Fibroblast of the conjunctiva (primary cell): ENCODE results near the gene SORCS2.

Experiments used
- DNase-seq: peaks from one replicate; pipeline ENCODE4 v3.0.0-alpha.2; 2010; ENCODE audit warnings: low read depth

Gene SORCS2

GRCh38 chr4:7338876-7339623, 146.7 kb downstream of the SORCS2 start:
- no peak for DNase-seq

GRCh38 chr4:7339751-7340552, 147.6 kb downstream of the SORCS2 start:
- no peak for DNase-seq

GRCh38 chr4:7340553-7341433, 148.5 kb downstream of the SORCS2 start:
- DNase-seq = no peak

DNA sequence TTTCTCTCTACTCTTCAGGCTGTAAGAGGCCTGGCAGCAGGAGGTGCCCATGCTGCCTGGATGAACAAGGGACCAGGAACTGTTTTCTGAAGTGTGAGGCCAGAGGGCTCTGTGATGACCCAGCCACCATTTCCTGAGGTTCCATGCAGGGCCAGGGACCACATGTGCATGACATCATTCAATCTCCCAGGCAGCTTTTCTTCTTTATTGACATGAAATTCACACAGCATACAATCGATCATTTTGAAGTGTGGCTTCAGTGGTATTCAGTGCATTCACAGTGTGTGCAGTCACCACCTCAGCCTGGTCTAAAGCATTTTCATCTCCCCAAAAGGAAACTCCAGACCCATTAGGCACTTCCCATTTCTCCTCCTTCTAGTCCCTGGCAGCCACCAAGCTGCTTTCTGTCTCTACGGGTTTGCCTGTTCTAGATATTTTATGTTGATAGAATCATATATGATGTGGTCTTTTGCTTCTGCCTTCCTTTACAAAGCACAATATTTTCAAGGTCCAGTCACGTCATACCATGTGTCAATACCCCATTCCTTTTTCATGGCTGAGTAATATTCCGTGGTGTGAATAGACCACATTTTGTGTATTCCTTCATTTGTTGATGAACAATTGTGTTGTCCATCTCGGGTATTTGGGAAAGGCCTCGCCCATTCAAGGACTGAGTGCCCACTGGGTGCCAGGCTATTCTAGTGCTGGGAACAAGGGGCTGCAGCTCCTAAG, 149.3 kb downstream of the SORCS2 start:
- DNase-seq = no peak

DNA sequence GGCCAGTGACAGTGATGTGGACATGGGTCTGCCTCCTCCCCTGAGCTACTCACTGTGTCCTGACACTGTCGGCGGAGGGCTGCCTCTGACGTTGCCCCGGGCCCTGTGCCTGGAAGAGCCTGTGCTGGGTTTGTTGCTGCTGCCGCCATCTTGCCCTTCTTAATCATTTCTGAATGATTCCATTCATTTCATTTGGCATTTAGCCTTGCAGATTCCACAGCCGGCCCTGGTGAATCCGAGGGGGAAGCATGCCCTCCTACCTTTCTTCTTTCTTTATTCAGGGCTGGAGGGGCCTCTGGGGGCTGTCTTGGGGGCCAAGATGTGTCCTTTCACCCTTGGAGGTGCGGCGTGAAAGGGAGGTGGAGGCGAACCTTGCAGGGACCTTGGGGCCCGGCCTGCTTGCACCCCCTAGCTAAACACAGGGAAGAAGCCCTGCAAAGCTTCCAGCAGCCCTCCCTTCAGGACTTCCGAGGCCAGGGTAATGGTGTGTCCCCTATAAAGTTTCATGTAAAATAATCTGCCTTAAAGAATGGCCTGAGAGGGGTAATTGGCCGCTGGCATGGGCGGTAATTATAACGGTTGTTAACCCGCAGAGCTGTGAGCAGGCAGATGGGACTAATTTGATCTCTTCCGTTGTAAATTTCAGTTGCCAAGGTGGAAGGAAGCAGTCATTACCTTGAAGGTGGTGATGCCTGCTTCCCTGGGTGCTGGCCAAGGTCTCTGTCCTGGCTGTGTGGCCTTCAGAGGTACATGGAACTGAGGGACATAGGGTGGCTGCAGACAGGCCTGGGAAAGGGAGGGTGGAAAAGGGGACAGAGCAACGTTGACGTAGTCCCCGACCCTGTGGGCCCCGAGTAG, 150.1 kb downstream of the SORCS2 start:
- DNase-seq = no peak

- DNase-seq = no peak
These were observed 150.8 kb downstream of the SORCS2 start for GRCh38 chr4:7343081-7343655.

DNA sequence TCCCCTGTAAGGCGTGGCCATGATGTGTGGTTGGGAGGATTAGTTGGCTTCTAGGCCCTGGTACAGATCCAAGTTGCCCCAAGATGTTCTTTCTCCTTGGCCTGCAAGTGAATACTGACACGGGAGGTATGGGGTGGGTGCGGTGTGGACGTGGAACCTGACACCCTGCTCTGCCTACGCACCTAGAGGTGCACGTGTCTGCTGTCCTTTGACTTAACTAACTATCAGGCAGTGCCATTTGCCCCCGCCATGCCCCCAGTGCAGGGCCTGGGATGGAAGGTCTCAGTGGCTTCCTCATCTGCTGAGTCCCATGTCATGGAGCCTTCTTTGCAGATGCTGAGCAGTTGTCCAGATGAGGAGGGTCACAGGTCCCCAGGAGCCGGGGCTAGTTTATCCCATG, 151.6 kb downstream of the SORCS2 start:
- no peak for DNase-seq

DNA sequence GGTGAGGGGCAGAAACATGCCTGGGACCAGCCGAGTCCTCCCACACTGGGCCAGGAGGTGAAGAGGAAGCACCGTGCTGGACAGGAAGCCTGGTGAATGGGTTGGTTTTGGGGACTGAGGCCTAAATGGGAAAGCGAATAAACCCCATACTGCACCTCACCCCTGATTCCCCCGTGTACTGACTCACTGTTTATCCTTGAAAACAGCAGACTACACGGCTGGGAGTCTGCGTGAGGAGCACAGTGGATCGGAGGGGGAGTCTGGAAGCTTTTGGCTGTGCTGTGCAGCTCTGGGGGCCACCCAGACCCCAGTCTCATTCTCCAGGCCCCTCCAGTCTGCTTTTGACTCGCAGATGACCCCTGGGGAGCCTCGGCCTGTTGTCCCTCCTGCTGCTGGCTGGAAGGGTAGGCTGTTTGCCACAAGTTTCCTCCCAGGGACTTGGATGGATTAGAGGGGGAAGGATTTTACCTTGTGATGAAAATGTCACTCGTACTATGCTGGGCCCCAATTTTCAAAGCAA, 152.4 kb downstream of the SORCS2 start:
- DNase-seq = no peak

DNA sequence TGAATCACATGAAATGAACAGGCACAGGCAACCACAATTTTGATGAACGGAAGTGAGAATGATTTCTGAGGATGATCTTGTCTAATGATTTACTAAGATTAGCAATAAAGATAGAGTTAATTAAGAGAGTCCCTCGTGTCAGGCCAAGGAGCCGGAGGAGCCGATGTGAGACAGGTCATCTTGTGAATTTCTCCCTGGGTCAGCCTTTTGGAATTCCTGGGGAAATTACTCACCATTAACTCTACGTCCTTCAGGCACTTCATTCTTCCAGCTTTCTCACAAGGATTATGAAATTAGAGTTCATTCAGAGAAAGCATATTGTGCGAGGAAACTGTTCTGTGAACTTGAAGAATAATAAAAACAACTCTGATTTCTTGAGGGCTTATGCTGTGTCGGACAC, 155.6 kb downstream of the SORCS2 start:
- no peak for DNase-seq

DNA sequence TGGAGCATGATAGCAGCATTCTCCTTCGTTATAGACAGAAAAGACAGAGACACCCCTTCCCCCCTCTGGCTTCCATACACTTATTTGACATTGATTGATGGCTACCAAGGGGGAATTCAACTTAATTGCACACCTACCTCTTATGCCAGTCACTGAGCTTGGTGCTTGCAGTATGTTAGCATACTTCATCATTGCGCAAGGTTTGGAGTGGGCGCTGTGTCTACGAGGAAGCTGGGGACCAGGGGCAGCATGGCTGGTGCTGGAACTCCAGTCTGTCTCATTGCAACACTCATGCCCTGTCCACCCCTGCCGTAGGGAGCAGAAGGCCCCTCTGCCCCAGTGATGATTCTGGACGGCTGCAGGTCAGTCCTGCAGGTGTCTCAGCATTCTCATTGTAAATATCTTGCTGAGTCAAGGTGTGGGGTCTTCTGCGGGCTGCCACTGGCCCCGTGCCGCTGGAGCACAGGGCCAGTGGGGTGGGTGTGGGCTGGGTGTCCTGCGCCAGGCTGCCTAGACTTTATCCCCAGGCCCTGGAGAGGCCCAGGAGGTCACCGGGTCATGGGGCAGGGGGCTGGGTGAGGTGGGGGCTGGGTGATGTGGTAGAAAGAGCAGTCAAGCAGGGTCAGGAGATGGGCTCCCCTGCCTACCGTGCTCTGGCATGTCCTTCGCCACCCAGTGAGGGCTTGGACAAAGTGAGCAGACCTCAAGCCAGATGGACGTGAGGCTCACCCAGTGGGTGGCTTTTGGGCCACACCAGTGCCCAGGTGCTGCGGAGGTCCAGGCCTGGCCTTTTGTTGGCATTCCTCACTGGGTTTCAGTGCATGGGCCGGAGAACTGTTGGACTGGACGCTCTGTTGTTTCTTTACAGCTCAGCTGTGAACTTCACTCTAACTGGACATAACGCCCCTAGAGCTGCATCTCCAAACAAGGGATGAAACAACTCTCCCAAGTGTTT, 156.9 kb downstream of the SORCS2 start:
- DNase-seq = no peak

GRCh38 chr4:7350396-7350795, 158.1 kb downstream of the SORCS2 start:
- DNase-seq = no peak

GRCh38 chr4:7351014-7351413, 158.7 kb downstream of the SORCS2 start:
- no peak for DNase-seq

DNA sequence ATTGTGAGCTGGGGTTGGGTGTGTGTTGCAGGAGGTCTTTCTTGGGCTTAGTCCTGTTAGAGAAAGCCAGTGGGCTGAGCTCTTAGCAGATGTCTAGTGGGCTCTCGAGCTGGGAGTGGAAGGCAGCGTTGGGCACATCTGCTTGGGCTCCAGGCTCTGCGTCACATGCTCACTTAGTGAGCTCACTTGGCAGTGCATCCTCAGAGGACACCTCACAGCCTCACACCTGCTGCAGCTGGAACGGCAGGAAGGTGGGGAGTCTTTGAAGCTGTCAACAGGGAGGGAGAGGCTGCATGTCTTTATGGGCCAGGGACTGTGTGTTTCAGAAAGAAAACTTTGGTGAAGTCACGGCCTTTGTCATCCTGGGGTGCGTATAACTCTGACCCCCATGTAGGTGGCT, 160.1 kb downstream of the SORCS2 start:
- no peak for DNase-seq

- no peak for DNase-seq
These were observed 160.9 kb downstream of the SORCS2 start for GRCh38 chr4:7353046-7353790.

DNA sequence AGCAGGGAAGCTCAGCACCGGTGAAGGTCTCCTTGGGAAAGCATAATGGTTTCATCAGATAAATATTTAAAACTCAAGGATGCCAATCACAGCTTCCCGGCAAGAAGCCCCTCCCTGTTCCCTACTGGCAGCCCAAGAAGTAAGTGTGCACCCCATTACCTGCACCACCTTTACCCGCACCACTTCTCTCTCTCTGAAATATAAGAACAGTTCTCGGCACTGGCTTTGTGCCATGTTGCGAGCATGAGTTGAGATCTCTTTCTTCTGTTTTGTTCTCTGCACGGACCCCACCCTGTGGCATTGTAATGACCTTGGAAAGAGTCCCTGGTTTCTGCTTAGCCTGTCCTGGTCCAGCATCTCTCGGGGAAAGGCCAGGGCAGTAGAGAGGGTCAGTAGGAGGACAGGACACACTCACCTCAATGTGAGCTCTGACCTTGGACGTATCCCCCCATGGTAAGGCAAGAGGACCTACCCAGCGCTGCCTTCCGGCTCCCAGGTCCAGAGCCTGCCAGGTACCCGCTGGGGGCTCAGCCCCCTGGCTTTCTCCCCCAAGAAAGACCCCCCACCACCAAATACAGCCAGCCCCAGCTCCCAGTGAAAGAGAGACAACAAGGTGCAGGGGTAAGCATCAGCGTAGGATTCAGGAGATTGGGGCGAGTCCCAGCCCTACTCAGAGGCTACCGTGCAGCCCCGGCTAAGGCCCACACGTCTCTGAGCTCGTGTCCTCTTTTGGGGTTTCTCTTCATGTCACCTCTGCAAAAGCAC, 161.7 kb downstream of the SORCS2 start:
- no peak for DNase-seq

GRCh38 chr4:7354927-7355326, 162.6 kb downstream of the SORCS2 start:
- DNase-seq = no peak

DNA sequence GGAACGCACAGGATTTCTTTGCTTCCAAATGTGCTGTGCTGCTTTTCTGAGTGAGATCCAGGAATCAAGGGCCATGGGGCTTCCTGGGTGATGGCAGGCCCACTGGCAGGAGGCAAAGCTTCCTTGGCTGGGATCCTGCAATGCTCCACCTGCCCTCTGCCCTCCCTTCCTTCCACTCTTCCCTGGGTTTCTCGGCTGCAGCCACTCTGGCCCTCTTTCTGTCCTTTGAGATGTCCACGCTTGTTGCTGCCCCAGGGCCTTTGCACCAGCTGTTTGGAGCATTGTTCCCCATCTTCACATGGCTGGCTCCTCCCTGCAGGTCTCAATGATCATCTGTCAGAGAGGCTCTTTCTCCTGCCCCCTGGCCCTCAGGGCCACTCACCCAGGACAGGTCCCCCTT, 163.5 kb downstream of the SORCS2 start:
- DNase-seq = no peak
